Left renal pelvis (tissue), 4 donors: ENCODE measurements around the gene GRM4. TPM values are rescaled to one million over a fixed set of nuclear protein-coding genes. Genes with fewer than 3 reads are reported as not detected.

Experiments used
- polyA plus RNA-seq, 4 donors: library from polyadenylated mRNA; unstranded; fragments of 120-200 nt; gene quantifications; one replicate each; pipeline ENCODE4 v1.2.1, GENCODE V29; 2013; ENCODE audit not compliant: insufficient read length in 4 of 4

Gene GRM4
- polyA plus RNA-seq, 4 donors = 0.47 to 0.61 (median 0.50) TPM

Other genes with a start within 250 kb of the GRM4 start
- 100 to 1,000 TPM in 3 of 4 donors, 10 to 100 TPM in 1; 27.1 to 154 (median 113) TPM for gene HMGA1, start 90.8 kb upstream of the GRM4 start, polyA plus RNA-seq
- 10 to 100 TPM in 3 of 4 donors, 1 to 10 TPM in 1; 9.6 to 14.1 (median 13.0) TPM for gene SMIM29, start 102.9 kb upstream of the GRM4 start, polyA plus RNA-seq
- 10 to 100 TPM; 15.3 to 24.7 (median 19.3) TPM for gene NUDT3, start 246.6 kb upstream of the GRM4 start, polyA plus RNA-seq